HFF-Myc (cell line): Measurements from ENCODE around the gene ISLR2.

Source experiments
- DNase-seq: peaks from one replicate; pipeline ENCODE4 v3.0.0-alpha.2; 2011; ENCODE audit warnings: low read depth; ENCODE audit errors: extremely low read depth
- H3K4me3 ChIP-seq: replicated peaks from 2 replicates; pipeline ENCODE4 v1.5.1; 2011; ENCODE audit warnings: low read depth, mild to moderate bottlenecking, control low read depth, low read length
- TF ChIP-seq, protein P1 (sequence below): IDR thresholded peaks from 2 replicates; pipeline ENCODE4 v1.5.1; 2012; ENCODE audit warnings: mild to moderate bottlenecking, low read depth, low read length, control low read depth; ENCODE audit errors: missing control alignments

The ISLR2 gene

DNA sequence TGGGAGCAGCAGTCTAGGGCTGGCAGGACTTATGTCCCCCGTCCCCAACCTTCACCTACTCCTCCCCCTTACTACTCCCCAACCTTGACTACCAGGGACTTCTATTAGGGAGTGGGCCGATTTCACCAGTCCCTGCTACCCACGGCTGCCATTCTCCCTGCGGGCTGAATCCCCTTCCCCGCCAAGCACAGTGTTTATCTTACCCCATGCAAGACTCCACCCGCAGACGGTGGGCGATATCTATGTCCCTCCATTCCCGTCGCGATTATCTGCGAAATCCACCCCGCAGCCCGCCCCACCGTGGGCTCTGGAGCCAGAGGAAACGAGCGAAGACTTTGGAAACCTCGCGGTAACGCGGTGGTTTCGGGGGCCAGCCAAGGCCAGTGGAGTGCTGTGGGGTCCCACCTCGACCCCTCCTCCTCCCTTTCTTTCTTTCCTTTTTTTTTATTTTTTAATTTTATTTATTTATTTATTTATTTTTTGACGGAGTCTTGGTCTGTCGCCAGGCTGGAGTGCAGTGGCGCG is 4.7 kb downstream of the ISLR2 start:
- H3K4me3 ChIP-seq, result no peak overlapping the region
- TF ChIP-seq, protein P1, sequence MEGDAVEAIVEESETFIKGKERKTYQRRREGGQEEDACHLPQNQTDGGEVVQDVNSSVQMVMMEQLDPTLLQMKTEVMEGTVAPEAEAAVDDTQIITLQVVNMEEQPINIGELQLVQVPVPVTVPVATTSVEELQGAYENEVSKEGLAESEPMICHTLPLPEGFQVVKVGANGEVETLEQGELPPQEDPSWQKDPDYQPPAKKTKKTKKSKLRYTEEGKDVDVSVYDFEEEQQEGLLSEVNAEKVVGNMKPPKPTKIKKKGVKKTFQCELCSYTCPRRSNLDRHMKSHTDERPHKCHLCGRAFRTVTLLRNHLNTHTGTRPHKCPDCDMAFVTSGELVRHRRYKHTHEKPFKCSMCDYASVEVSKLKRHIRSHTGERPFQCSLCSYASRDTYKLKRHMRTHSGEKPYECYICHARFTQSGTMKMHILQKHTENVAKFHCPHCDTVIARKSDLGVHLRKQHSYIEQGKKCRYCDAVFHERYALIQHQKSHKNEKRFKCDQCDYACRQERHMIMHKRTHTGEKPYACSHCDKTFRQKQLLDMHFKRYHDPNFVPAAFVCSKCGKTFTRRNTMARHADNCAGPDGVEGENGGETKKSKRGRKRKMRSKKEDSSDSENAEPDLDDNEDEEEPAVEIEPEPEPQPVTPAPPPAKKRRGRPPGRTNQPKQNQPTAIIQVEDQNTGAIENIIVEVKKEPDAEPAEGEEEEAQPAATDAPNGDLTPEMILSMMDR, result no peak
- no peak for DNase-seq

DNA sequence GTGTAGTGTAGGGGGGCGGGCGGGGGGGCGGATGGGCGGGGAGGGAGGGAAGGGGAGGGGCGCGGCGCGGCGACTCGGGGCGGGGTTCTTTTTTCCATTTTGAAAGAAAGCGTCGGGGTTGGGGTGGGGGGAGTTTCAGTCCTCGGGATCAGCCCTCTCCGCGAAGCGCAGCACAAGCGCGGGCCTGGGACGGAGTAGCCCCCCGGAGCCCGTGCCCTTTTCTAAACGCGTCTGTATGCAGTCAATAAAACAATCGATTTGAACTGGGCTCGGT is 6.1 kb downstream of the ISLR2 start:
- H3K4me3 ChIP-seq, result peak overlapping the region; percentile 49
- TF ChIP-seq, protein P1, result no peak
- no peak for DNase-seq

DNA sequence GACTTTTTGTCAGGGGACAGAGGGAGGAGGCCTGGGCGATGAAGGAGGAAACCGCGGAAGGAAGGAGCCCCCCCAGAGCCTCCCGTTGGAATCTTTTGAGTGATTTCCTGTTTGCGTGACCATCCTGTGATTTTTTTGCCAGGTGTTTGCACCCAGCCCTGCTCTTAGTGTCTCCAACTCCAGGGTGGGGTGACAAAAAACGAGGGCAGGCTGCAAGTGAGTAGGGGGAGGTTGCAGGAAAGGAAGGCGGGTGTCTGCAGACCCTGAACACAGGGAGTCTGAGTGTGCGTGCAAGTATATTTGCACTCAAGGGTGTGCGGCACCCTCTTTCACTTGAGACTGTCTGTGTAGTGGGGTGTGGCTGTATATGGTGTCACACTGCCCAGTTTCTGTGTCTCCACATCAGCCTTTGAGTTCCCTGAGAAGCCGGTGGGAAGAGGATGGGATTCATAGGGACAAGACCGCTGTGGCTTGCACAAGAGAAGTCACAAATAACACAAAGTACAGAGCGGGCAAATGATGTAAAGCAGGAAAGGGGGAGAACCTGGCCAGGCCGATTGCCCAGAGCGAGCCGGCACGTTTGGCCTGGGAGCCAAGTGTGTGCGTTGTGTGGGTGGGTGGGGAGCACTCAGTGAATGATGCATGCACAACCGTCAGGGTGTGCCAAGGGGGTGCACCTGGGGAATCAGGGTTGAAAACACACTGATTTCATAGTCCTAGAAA is 6.6 kb downstream of the ISLR2 start:
- H3K4me3 ChIP-seq, result peak overlapping the region; percentile 49
- TF ChIP-seq, protein P1, result no peak
- DNase-seq, result no peak

DNA sequence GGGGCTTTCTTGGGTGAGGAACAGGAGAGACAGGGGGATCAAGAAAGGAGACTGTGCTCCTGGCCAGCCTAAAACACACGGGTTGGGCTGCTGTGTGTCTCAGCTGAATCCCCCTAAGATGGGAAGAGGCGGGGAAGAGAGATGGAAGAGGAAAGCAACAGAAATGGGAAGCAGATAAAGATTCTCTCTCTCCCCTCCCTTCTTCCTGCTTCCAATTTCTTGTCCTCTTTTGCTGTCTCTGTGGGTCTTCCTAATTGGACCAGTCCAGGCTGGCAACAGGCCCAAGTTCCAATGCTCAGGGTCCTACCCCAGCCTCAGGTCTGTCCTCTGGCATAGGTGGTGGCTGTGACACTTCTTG is 7.1 kb downstream of the ISLR2 start:
- TF ChIP-seq, protein P1, result no peak
- no peak overlapping the region for H3K4me3 ChIP-seq
- DNase-seq, result no peak

DNA sequence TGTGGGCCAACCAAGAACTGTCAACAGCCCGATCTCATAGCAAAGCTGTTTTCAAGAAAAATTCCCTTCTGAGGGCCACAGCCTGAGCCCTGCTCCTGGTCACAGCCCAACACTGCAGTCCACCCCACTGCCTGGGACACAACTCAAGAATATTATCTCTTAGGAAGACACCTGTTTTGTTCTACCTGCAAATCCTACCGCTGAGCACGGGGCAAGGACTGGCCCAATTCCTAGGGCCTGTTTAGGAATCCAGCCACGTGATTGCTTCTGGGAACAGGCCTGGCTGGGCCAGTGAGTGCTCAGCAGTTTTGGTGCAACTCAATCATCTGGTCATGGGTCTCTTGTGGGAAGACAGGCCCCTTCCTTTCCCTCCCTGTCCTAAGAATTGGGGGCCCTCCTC is 8.3 kb downstream of the ISLR2 start:
- TF ChIP-seq, protein P1, result no peak
- DNase-seq, result no peak
- H3K4me3 ChIP-seq, result no peak overlapping the region

DNA sequence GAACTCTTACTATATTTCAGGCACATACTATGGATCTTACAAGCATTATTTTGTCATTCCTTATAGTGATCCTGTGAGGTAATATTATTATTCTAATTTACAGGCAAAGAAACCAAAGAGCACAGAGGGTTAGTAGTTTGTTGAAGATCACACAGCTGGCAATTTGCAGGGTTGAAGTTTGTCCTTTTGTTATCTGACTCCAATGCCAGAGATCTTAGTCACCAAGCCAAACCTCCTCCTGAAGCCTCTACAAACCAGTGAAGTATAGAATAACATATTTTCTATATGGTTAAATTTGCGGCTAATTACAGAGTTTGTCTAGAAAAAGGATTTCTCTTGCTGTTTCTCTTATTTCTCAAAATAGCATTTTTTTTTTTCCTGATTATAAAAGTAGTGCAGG is 11.2 kb downstream of the ISLR2 start:
- TF ChIP-seq, protein P1, result no peak
- no peak overlapping the region for H3K4me3 ChIP-seq
- DNase-seq, result no peak
